GM19467 (cell line): ENCODE results near the gene TPP1.

Source experiments
- ATAC-seq: cut with Tn5 transposase; IDR thresholded peaks from one replicate; pipeline ENCODE4 v1.9.1; 2021; ENCODE audit warnings: mild to moderate bottlenecking, moderate library complexity; ENCODE audit not compliant: unreplicated experiment

Gene TPP1

DNA sequence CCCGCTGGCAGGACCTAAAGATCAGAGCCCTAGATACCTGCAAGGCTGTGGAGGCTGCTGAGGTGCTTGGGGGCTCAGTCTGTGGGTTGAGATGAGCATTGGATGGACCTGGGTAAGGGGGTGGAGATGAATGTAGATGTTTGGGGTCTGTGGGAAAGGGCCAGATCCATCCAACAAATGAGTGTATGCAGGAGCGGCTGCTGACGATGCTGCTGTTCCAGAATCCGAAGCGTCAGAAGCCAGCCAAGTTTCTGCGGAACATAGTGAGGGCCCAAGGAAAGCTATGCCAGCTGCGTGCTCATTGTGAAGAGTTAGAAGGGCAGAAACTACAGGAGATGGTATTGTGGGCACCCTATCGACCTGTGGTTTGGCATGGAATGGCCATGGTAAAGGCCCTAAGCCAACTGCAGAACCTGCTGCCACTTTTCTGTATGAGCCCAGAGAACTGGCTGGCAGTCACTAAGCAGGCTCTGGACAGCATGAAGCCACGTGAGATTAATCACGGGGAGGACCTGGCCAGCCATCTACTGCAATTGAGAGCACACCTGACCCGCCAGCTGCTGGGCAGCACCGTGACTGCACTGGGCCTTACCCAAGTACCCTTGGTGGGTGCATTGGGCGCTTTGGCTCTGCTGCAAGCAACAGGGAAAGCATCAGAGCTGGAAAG is 52.4 kb downstream of the TPP1 start:
- no peak for ATAC-seq

GRCh38 chr11:6565988-6566703 is 53.1 kb downstream of the TPP1 start:
- no peak for ATAC-seq

DNA sequence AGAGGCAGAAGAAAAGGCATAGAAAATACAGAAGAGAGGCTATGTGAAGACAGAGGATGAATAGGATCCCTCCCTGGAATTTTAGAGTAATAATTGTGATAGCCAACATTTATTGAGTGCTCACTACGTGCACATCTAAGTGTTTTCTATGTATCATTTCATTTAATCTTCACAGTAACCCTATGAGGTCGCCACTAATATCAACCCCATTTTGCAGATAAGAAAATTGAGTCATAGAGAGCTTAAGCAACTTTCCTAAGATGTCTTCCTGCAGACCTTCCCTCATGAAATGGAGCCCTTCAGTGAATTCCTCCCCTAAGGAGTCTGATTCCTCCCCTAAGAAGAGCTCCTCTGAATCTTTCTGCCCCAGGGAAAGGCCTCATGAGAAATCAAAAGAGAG is 53.9 kb downstream of the TPP1 start:
- ATAC-seq, result no peak

- ATAC-seq, result no peak
Observed at GRCh38 chr11:6563667-6564066, 55.6 kb downstream of the TPP1 start.

DNA sequence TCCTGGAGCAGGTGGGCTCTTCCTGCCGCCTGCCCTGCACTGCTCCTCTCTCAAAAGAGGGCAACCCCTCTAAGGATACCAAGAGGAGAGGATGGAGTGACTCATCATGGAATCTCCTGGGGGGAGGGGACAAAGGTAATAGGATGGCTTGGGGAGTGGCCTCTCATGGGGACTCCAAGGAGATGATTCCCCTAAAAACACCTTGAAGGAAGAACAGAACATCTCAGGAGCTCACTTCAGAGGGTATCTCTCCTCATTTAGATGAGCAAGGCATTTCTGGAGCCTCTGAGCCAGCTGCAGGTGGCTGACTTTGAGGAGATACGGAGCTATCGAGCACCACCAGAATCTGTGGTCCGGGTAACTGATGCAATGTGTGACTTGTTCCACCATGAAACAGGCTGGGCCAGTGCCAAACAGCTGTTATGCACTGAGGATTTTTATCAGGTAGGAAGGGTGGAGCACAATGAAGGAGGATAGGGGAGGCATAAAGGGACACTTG is 56.1 kb downstream of the TPP1 start:
- no peak for ATAC-seq
